Ovary (tissue), 9 donors: Measurements from ENCODE around the gene ANKRD50. TPM values are rescaled to one million over a fixed set of nuclear protein-coding genes. Genes with fewer than 3 reads are reported as not detected.

ENCODE experiments used
- DNase-seq, 5 donors: peaks; one replicate each; pipeline ENCODE4 v3.0.0-alpha.2; 2019 to 2020
- H3K27ac ChIP-seq, 2 donors: fragments of 200-600 bp; one replicate each; pipeline versions ENCODE4 v1.5.1 to v1.8.0; 2019 to 2022
- H3K27me3 ChIP-seq: fragments of 200-600 bp; one replicate; pipeline ENCODE4 v1.8.0; 2022
- H3K36me3 ChIP-seq: fragments of 200-600 bp; sonication (generic); one replicate; pipeline ENCODE4 v1.5.1; 2019
- H3K4me1 ChIP-seq: one replicate; pipeline ENCODE4 v1.8.1; 2013; ENCODE audit warnings: mild to moderate bottlenecking, moderate library complexity; ENCODE audit not compliant: insufficient read depth
- H3K4me3 ChIP-seq: fragments of 200-600 bp; sonication (generic); one replicate; pipeline ENCODE4 v1.5.1; 2017
- H3K9me3 ChIP-seq, 2 donors: fragments of 200-600 bp in 1 of 2; sonication (generic) in 1 of 2; one replicate each; pipeline versions ENCODE4 v1.5.1 to v1.8.1; 2013 to 2019; ENCODE audit warnings: mild to moderate bottlenecking in 1 of 2, moderate library complexity in 1 of 2
- CTCF ChIP-seq, 3 donors: fragments of 450-650 bp in 2 of 3; fragments of 200-600 bp in 1 of 3; IDR thresholded peaks; one replicate each; pipeline versions ENCODE4 v1.5.1 to v1.8.0; 2016 to 2022; ENCODE audit warnings: antibody characterized with exemption in 3 of 3, mild to moderate bottlenecking in 1 of 3
- EP300 ChIP-seq: sonication (generic); formaldehyde crosslinking; IDR thresholded peaks from one replicate; pipeline ENCODE4 v1.6.1; 2017; ENCODE audit warnings: antibody characterized with exemption
- POLR2A ChIP-seq: fragments of 450-650 bp; IDR thresholded peaks from one replicate; pipeline ENCODE4 v1.6.1; 2017; ENCODE audit warnings: antibody characterized with exemption, mild to moderate bottlenecking, moderate library complexity
- WGBS, 3 donors: extraction: QIAGEN DNeasy Blood & Tissue Kit in 1 of 3; methylation state at CpG; one replicate each; pipeline versions ENCODE4 v1.1.5 to v1.1.7; 2013 to 2017; 5-methylcytosine and 5-hydroxymethylcytosine counted together
- intact Hi-C, 4 donors: fragments of 100-400 bp; cut with DNase I; formaldehyde crosslinking; loops; one replicate each; pipeline versions ENCODE4 v1.11.0 to v1.15.1; 2022 to 2023
- polyA plus RNA-seq, 2 donors: library from polyadenylated mRNA; stranded (reverse); fragments of 200-250 nt in 1 of 2; fragments of 350-450 nt in 1 of 2; fragmentation: Illumina TruSeq in 1 of 2; extraction: RNeasy Lipid Tissue Mini Kit (QIAGEN cat#74804) in 1 of 2; gene quantifications; one replicate each; pipeline ENCODE4 v1.2.3, GENCODE V29; 2013 to 2014
- total RNA-seq, 7 donors: library from RNA; depleted of rRNA in 2 of 7; stranded (reverse); fragments of >200 nt in 2 of 7; fragmentation: NEBNext Ultra II Directional in 3 of 7; extraction: Animal tissue kit (Norgen Biotek cat#: 25700) in 3 of 7; gene quantifications; one replicate each; pipeline versions ENCODE4 v1.1.0 to v1.2.4, GENCODE V29; 2016 to 2023
- donor health status: DM: no; HTN: no; CAD: no; lungs with moderate emphysema.
- donor health status: DM: no; HTN: no; CAD: no.
- donor health status: Bipolar disorder and iron deficiency.
- donor health status: DM: yes; HTN: yes; CAD: no.
- donor health status: DM: no; HTN: no; CAD: no.
- donor health status: DM: yes; HTN: yes; CAD: no.

ANKRD50 gene
- total and polyA plus RNA-seq, 9 donors: 7.4 to 17.3 (median 12.9) TPM

GRCh38 chr4:124708517-124709300, 3.8 kb downstream of the ANKRD50 start:
- Histone ChIP-seq H3K4me1 (peaks cover 5% of the 10 kb centered on the region), H3K27me3 (no peaks in the 10 kb centered on the region), H3K9me3 (no peaks in the 10 kb centered on the region), H3K4me3 (no peak overlapping the region), H3K36me3 (no peaks in the 10 kb centered on the region), H3K27ac (no peak overlapping the region)
- intact Hi-C loops: no loop called here
- TF ChIP-seq POLR2A (no peak), EP300 (no peak), CTCF (IDR thresholded peaks at IDR 0.05) (no peak)
- no peak for DNase-seq
- WGBS, 3 donors: 84 to 90% (median 85%) methylated on average over 1 of the region's 1 CpG

GRCh38 chr4:124705393-124705792, 7.1 kb downstream of the ANKRD50 start:
- Histone ChIP-seq H3K9me3 (no peaks in the 10 kb centered on the region), H3K27me3 (no peaks in the 10 kb centered on the region), H3K4me1 (peaks cover 7% of the 10 kb centered on the region), H3K36me3 (no peaks in the 10 kb centered on the region), H3K27ac (no peak overlapping the region), H3K4me3 (no peak overlapping the region)
- 84 to 92% (median 90%) methylated on average over 2 of the region's 2 CpGs for WGBS, 3 donors
- TF ChIP-seq POLR2A: no peak
- TF ChIP-seq EP300: no peak
- TF ChIP-seq CTCF (IDR thresholded peaks at IDR 0.05): no peak
- intact Hi-C loops: no loop called here
- DNase-seq: no peak

- Histone ChIP-seq H3K4me1 (peaks cover 2% of the 10 kb centered on the region), H3K4me3 (no peak overlapping the region), H3K36me3 (no peaks in the 10 kb centered on the region), H3K27ac (no peak overlapping the region), H3K27me3 (no peaks in the 10 kb centered on the region), H3K9me3 (no peaks in the 10 kb centered on the region)
- TF ChIP-seq EP300 (no peak), CTCF (IDR thresholded peaks at IDR 0.05) (no peak), POLR2A (no peak)
- intact Hi-C loops: no loop called here
- no peak for DNase-seq
- WGBS, 3 donors: 92 to 94% (median 93%) methylated on average over 6 of the region's 6 CpGs
These were observed 9.4 kb downstream of the ANKRD50 start for GRCh38 chr4:124703154-124703553.

GRCh38 chr4:124697441-124697840, 15.1 kb downstream of the ANKRD50 start:
- intact Hi-C loops: no loop called here
- no peaks in the 10 kb centered on the region for H3K27me3 ChIP-seq
- H3K36me3 ChIP-seq: no peaks in the 10 kb centered on the region
- H3K4me1 ChIP-seq: no peaks in the 10 kb centered on the region
- no peak overlapping the region for H3K4me3 ChIP-seq
- DNase-seq: no peak
- no peaks in the 10 kb centered on the region for H3K9me3 ChIP-seq
- WGBS, 3 donors: 98 to 100% (median 99%) methylated on average over 2 of the region's 2 CpGs
- no peak overlapping the region for H3K27ac ChIP-seq
- TF ChIP-seq POLR2A (no peak), CTCF (IDR thresholded peaks at IDR 0.05) (no peak), EP300 (no peak)
